A549 (cell line): ENCODE data around the gene ZNF569. TPM values are rescaled to one million over a fixed set of nuclear protein-coding genes. Genes with fewer than 3 reads are reported as not detected.

Experiments
- ATAC-seq, 2 experiments: fragments of 200-7000 bp in 1 of 2; fragments of >200 bp in 1 of 2; cut with Nextera tagmentation in 1 of 2; cut with Tn5 transposase in 1 of 2; 3 replicates each; pipeline versions ENCODE4 v1.8.0 to v1.9.1; 2018 to 2020; ENCODE audit warnings: mild to moderate bottlenecking in 1 of 2, moderate library complexity in 1 of 2
- CTCF ChIA-PET: fragments of 300-600 bp; sonication (Branson Sonifier 250); formaldehyde crosslinking; extraction: SDS; loops from one replicate; lab custom pipeline; 2021; ENCODE audit warnings: antibody characterized with exemption, inconsistent platforms; lab: Yijun Ruan, JAX
- POLR2A ChIA-PET: fragments of 350-600 bp; formaldehyde crosslinking; extraction: SDS; loops from one replicate; lab custom pipeline; 2021; ENCODE audit warnings: antibody characterized with exemption, inconsistent platforms; lab: Yijun Ruan, JAX
- DNase-seq, 2 experiments: peaks; one replicate each; pipeline versions ENCODE4 v3.0.0 to v3.0.0-alpha.2; 2011 to 2016; ENCODE audit warnings: low read depth in 1 of 2, low spot score in 1 of 2
- FAIRE-seq: peaks from 2 replicates; lab custom pipeline; 2011; peaks lifted over from hg19 to GRCh38; lab: Jason Lieb, UNC
- H3K27ac ChIP-seq, 2 experiments: fragments of >200 bp; sonication (Bioruptor Twin); formaldehyde crosslinking; 3 replicates each; pipeline ENCODE4 v1.5.1; 2016 to 2017
- H3K4me1 ChIP-seq: fragments of >200 bp; sonication (Bioruptor Twin); formaldehyde crosslinking; 3 replicates; pipeline ENCODE4 v1.6.1; 2016
- H3K4me2 ChIP-seq: fragments of >200 bp; sonication (Bioruptor Twin); formaldehyde crosslinking; 3 replicates; pipeline ENCODE4 v1.6.1; 2016
- H3K4me3 ChIP-seq: fragments of >200 bp; sonication (Bioruptor Twin); formaldehyde crosslinking; 3 replicates; pipeline ENCODE4 v1.5.1; 2016
- H3K9me3 ChIP-seq: fragments of >200 bp; sonication (Bioruptor Twin); formaldehyde crosslinking; 3 replicates; pipeline ENCODE4 v1.6.1; 2016
- CBX2 ChIP-seq: fragments of 200-600 bp; sonication (generic); IDR thresholded peaks from 2 replicates; pipeline ENCODE4 v1.6.1; 2016; ENCODE audit warnings: low read depth, mild to moderate bottlenecking, borderline replicate concordance
- CTCF ChIP-seq: fragments of >200 bp; sonication (Bioruptor Twin); formaldehyde crosslinking; IDR thresholded peaks from 3 replicates; pipeline ENCODE4 v1.5.1; 2016
- ELK1 ChIP-seq: fragments of 150-350 bp; IDR thresholded peaks from 2 replicates; pipeline ENCODE4 v1.6.1; 2014; ENCODE audit warnings: low read depth, mild to moderate bottlenecking, low read length
- HES2 ChIP-seq: fragments of >200 bp; sonication (Bioruptor Twin); formaldehyde crosslinking; IDR thresholded peaks from 2 replicates; pipeline ENCODE4 v1.6.1; 2016
- MAFK ChIP-seq: fragments of 450-650 bp; IDR thresholded peaks from 2 replicates; pipeline ENCODE4 v1.6.1; 2014; ENCODE audit not compliant: partially characterized antibody
- MAX ChIP-seq: IDR thresholded peaks from 2 replicates; pipeline ENCODE4 v1.6.1; 2012
- USF2 ChIP-seq: fragments of 450-650 bp; IDR thresholded peaks from 2 replicates; pipeline ENCODE4 v1.6.1; 2014; ENCODE audit warnings: antibody characterized with exemption
- ZSCAN20 ChIP-seq: fragments of 250-450 bp; sonication (Bioruptor Pico); IDR thresholded peaks from 2 replicates; pipeline ENCODE4 v1.8.0; 2022; ENCODE audit warnings: mild to moderate bottlenecking, moderate library complexity
- WGBS: methylation state at CpG from one replicate; pipeline ENCODE4 v1.1.6; 2017; ENCODE audit errors: missing lambda C conversion rate; 5-methylcytosine and 5-hydroxymethylcytosine counted together
- polyA plus RNA-seq, 4 experiments: library from polyadenylated mRNA; depleted of rRNA in 3 of 4; stranded (reverse); fragments of >200 nt; fragmentation: RNase III in 1 of 4; extraction: RNeasy Plus Mini Kit Qiagen cat#74134 plus additional on column Dnase treatment in 1 of 4; gene quantifications; 2 replicates in 3 of 4; 3 replicates in 1 of 4; pipeline ENCODE4 v1.2.3, GENCODE V29; 2011 to 2017

The ZNF569 gene
- polyA plus RNA-seq, 2 of the 4 experiments (the other 2 are of a cell fraction): 6.3 to 11.1 TPM

GRCh38 chr19:37505958-37506386 lies 38.7 kb upstream of the ZNF569 start:
- H3K4me2 ChIP-seq: no peak overlapping the region
- WGBS: 24% methylated on average over 12 of the region's 12 CpGs

GRCh38 chr19:37492213-37492612 lies 25.0 kb upstream of the ZNF569 start:
- POLR2A ChIA-PET: no interaction called here
- no peak overlapping the region for H3K4me2 ChIP-seq
- H3K27ac ChIP-seq: no peak overlapping the region
- H3K4me3 ChIP-seq: no peak overlapping the region
- 9% methylated on average over 3 of the region's 3 CpGs for WGBS
- peak; percentile 96 for FAIRE-seq
- TF ChIP-seq USF2: no peak
- TF ChIP-seq MAFK: no peak
- no peak for TF ChIP-seq ZSCAN20 (CRISPR knock-in tag)
- TF ChIP-seq, all 56 proteins: peak for 0
- Histone ChIP-seq H3K4me1 (no peaks in the 10 kb centered on the region), H3K9me3 (peaks cover 94% of the 10 kb centered on the region)
- CTCF ChIA-PET: no interaction called here
- ATAC-seq (no peak), DNase-seq (no peak)

More at GRCh38 chr19:37505958-37506386, 38.7 kb upstream of the ZNF569 start:
- H3K4me1 ChIP-seq: no peaks in the 10 kb centered on the region
- DNase-seq (no peak), FAIRE-seq (no peak), ATAC-seq (no peak)
- ChIA-PET POLR2A (no interaction called here), CTCF (no interaction called here)
- peak overlapping the region; percentile 20; the same call in 1 of the 3 replicates for H3K4me3 ChIP-seq
- no peak overlapping the region for H3K27ac ChIP-seq
- TF ChIP-seq HES2 (no peak), MAX (no peak), CTCF (no peak)
- peaks cover 96% of the 10 kb centered on the region for H3K9me3 ChIP-seq

- peak; percentile 68 for FAIRE-seq
- TF ChIP-seq CBX2 (no peak), HES2 (peak; percentile 6; the same call in 1 of the 2 replicates)
- TF ChIP-seq, all 56 proteins: peak for 1
- H3K4me2 ChIP-seq: no peak overlapping the region
- no peak overlapping the region for H3K4me3 ChIP-seq
- no peak overlapping the region for H3K27ac ChIP-seq
- WGBS: 69% methylated on average over 8 of the region's 8 CpGs
- no peaks in the 10 kb centered on the region for H3K4me1 ChIP-seq
- peaks cover 99% of the 10 kb centered on the region for H3K9me3 ChIP-seq
- peak in 1 of 2 experiments; percentile 28 for DNase-seq
- ChIA-PET CTCF (interaction anchor here (1.0 kb wide), 1 partner anchor 14 kb away, joined by 3 read pairs; no protein-coding TSS in a partner anchor), POLR2A (no interaction called here)
- ATAC-seq: no peak
Measured at GRCh38 chr19:37484406-37485168, 17.3 kb upstream of the ZNF569 start.

GRCh38 chr19:37472165-37472564 lies 4.9 kb upstream of the ZNF569 start:
- Histone ChIP-seq H3K4me1 (no peaks in the 10 kb centered on the region), H3K9me3 (peaks cover 83% of the 10 kb centered on the region), H3K27ac (no peak overlapping the region), H3K4me2 (no peak overlapping the region), H3K4me3 (no peak overlapping the region)
- ChIA-PET CTCF (no interaction called here), POLR2A (no interaction called here)
- ATAC-seq: no peak
- WGBS: 90% methylated on average over 9 of the region's 9 CpGs
- no peak for DNase-seq
- TF ChIP-seq USF2 (no peak), ELK1 (no peak)
- peak; percentile 72 for FAIRE-seq
